Tibial nerve (tissue), 4 donors: Measurements from ENCODE around the gene ZKSCAN3. TPM values are rescaled to one million over a fixed set of nuclear protein-coding genes. Genes with fewer than 3 reads are reported as not detected.
A peak's percentile ranks its signal among the peaks of the same experiment; 100 is the strongest.

Experiments
- DNase-seq, 2 donors: peaks; one replicate each; pipeline ENCODE4 v3.0.0-alpha.2; 2019; ENCODE audit warnings: low spot score in 2 of 2
- H3K27ac ChIP-seq, 4 donors: fragments of 200-600 bp; sonication (generic) in 3 of 4; one replicate each; pipeline ENCODE4 v1.5.1; 2017 to 2019; ENCODE audit warnings: mild to moderate bottlenecking in 1 of 4
- H3K27me3 ChIP-seq, 2 donors: fragments of 200-600 bp; sonication (generic) in 1 of 2; one replicate each; pipeline versions ENCODE4 v1.5.1 to v1.6.0; 2017 to 2019
- H3K36me3 ChIP-seq, 3 donors: fragments of 200-600 bp; sonication (generic); one replicate each; pipeline ENCODE4 v1.5.1; 2018 to 2019
- H3K4me1 ChIP-seq, 4 donors: fragments of 200-600 bp; sonication (generic) in 3 of 4; one replicate each; pipeline ENCODE4 v1.5.1; 2017 to 2019
- H3K4me3 ChIP-seq, 4 donors: fragments of 200-600 bp; sonication (generic) in 3 of 4; one replicate each; pipeline ENCODE4 v1.5.1; 2017 to 2019; ENCODE audit warnings: mild to moderate bottlenecking in 1 of 4, moderate library complexity in 1 of 4
- H3K9me3 ChIP-seq, 4 donors: fragments of 200-600 bp; sonication (generic) in 3 of 4; one replicate each; pipeline ENCODE4 v1.5.1; 2017 to 2019
- EP300 ChIP-seq, 2 donors: sonication (generic); formaldehyde crosslinking; IDR thresholded peaks; one replicate each; pipeline ENCODE4 v1.6.1; 2017; ENCODE audit warnings: antibody characterized with exemption in 2 of 2, mild to moderate bottlenecking in 1 of 2
- POLR2A ChIP-seq, 2 donors: fragments of 450-650 bp; IDR thresholded peaks; one replicate each; pipeline ENCODE4 v1.6.1; 2017; ENCODE audit warnings: antibody characterized with exemption in 2 of 2, mild to moderate bottlenecking in 2 of 2, moderate library complexity in 2 of 2
- WGBS, 2 donors: methylation state at CpG; one replicate each; pipeline ENCODE4 v1.1.5; 2018; 5-methylcytosine and 5-hydroxymethylcytosine counted together
- total RNA-seq, 4 donors: library from RNA; depleted of rRNA; stranded (reverse); fragments of >200 nt; gene quantifications; one replicate each; pipeline ENCODE4 v1.1.0, GENCODE V29; 2016
- TF ChIP-seq, protein P1 (sequence below), 5 experiments: fragments of 200-600 bp in 3 of 5; fragments of 450-650 bp in 2 of 5; sonication (generic) in 3 of 5; IDR thresholded peaks; one replicate each; pipeline ENCODE4 v1.5.1; 2016 to 2019; ENCODE audit warnings: antibody characterized with exemption in 5 of 5, mild to moderate bottlenecking in 3 of 5, moderate library complexity in 2 of 5

ZKSCAN3 gene
- total RNA-seq, 4 donors from 2014 or later, result 4.5 to 15.1 (median 7.1) TPM

DNA sequence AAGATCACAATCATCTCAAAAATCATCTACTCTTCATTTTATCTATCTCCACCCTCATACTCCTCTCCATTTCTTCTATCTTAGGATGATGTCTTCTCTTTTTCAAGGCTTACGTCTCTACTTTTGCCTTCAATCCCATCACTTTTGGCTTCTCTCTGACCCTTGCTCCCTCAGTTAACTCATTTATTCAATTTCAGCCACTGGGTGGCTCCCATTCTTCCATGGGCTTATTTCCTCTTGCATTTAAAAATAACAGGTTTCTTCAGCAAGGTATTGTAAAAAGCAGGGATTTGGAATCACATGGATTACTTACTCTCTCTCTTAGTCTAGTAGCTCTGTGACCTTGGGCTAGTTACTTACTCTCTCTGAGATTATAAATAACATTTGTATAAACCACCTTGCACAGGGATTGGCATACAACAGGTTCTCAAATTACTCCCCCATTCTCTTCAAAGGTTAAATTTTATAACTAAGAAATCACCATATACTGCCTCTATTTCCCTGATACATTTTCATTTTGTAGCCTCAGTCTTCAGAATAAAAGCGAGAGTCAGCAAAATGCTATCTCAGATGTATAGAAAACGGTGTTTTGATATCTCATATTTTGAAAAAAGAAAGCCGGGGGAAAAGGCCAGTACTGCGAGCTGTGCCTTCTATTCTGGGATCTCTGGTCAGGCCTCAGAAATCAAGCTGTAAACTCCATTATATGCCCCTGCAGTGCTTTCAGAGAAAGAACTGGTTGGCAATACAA lies 44.3 kb downstream of the ZKSCAN3 start:
- 62 to 82% methylated on average over 5 of the region's 5 CpGs for WGBS, 2 donors
- H3K27me3 ChIP-seq, result no peaks in the 10 kb centered on the region
- TF ChIP-seq, protein P1, sequence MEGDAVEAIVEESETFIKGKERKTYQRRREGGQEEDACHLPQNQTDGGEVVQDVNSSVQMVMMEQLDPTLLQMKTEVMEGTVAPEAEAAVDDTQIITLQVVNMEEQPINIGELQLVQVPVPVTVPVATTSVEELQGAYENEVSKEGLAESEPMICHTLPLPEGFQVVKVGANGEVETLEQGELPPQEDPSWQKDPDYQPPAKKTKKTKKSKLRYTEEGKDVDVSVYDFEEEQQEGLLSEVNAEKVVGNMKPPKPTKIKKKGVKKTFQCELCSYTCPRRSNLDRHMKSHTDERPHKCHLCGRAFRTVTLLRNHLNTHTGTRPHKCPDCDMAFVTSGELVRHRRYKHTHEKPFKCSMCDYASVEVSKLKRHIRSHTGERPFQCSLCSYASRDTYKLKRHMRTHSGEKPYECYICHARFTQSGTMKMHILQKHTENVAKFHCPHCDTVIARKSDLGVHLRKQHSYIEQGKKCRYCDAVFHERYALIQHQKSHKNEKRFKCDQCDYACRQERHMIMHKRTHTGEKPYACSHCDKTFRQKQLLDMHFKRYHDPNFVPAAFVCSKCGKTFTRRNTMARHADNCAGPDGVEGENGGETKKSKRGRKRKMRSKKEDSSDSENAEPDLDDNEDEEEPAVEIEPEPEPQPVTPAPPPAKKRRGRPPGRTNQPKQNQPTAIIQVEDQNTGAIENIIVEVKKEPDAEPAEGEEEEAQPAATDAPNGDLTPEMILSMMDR (IDR thresholded peaks at IDR 0.05), result no peak
- TF ChIP-seq POLR2A (IDR thresholded peaks at IDR 0.05) (no peak), EP300 (IDR thresholded peaks at IDR 0.05) (no peak)
- H3K9me3 ChIP-seq, result peaks cover 0 to 3% (median 0%) of the 10 kb centered on the region in 4 donors
- H3K27ac ChIP-seq, result no peak overlapping the region
- peaks cover 0 to 23% (median 3%) of the 10 kb centered on the region in 4 donors for H3K4me1 ChIP-seq
- H3K4me3 ChIP-seq, result no peak overlapping the region
- H3K36me3 ChIP-seq, result peaks cover 0 to 84% (median 12%) of the 10 kb centered on the region in 3 donors
- DNase-seq, result no peak

- 94 to 96% methylated on average over 4 of the region's 4 CpGs for WGBS, 2 donors
- no peaks in the 10 kb centered on the region for H3K27me3 ChIP-seq
- no peak overlapping the region for H3K4me3 ChIP-seq
- H3K9me3 ChIP-seq, result peaks cover 0 to under 1% (median 0%) of the 10 kb centered on the region in 4 donors
- peaks cover 0 to 30% (median 6%) of the 10 kb centered on the region in 4 donors for H3K4me1 ChIP-seq
- H3K27ac ChIP-seq, result no peak overlapping the region
- H3K36me3 ChIP-seq, result peaks cover 0 to 66% (median 9%) of the 10 kb centered on the region in 3 donors
- TF ChIP-seq, protein P1 (IDR thresholded peaks at IDR 0.05), result no peak
- no peak for TF ChIP-seq POLR2A (IDR thresholded peaks at IDR 0.05)
- no peak for TF ChIP-seq EP300 (IDR thresholded peaks at IDR 0.05)
- no peak for DNase-seq
Measured at GRCh38 chr6:28395918-28396317, 46.2 kb downstream of the ZKSCAN3 start.

GRCh38 chr6:28399350-28400121 lies 49.8 kb downstream of the ZKSCAN3 start, which contains the start of gene ZSCAN12:
ZSCAN12 (minus strand) TSS chr6:28399747; CDS start chr6:28398405, 1,342 bp downstream.
- Histone ChIP-seq H3K4me1 (peaks cover 0 to 30% (median 6%) of the 10 kb centered on the region in 4 donors), H3K27me3 (peaks cover 0 to 3% of the 10 kb centered on the region in 2 donors), H3K9me3 (no peaks in the 10 kb centered on the region), H3K4me3 (peak within 1 kb of the TSS; percentile 49 to 97 (median 78)), H3K27ac (peak within 1 kb of the TSS in 3 of 4 donors; percentile 51 to 71 (median 70)), H3K36me3 (peaks cover 0 to 32% (median 0%) of the 10 kb centered on the region in 3 donors)
- TF ChIP-seq EP300 (IDR thresholded peaks at IDR 0.05), result peak in 1 of 2 donors; percentile 67
- TF ChIP-seq, protein P1 (IDR thresholded peaks at IDR 0.05), result peak; percentile 40 to 63 (median 49)
- no peak for TF ChIP-seq POLR2A (IDR thresholded peaks at IDR 0.05)
- DNase-seq, result peak; percentile 42 to 52
- WGBS, 2 donors, result 1% methylated on average over 26 to 41 of the region's 49 CpGs

- Histone ChIP-seq H3K36me3 (peaks cover 0 to 26% (median 0%) of the 10 kb centered on the region in 3 donors), H3K4me1 (peaks cover 0 to 30% (median 6%) of the 10 kb centered on the region in 4 donors), H3K27me3 (peaks cover 0 to 3% of the 10 kb centered on the region in 2 donors), H3K27ac (peak overlapping the region in 3 of 4 donors; percentile 51 to 71 (median 70)), H3K9me3 (no peaks in the 10 kb centered on the region), H3K4me3 (peak overlapping the region; percentile 49 to 97 (median 78))
- TF ChIP-seq POLR2A (IDR thresholded peaks at IDR 0.05), result no peak
- no peak for TF ChIP-seq EP300 (IDR thresholded peaks at IDR 0.05)
- TF ChIP-seq, protein P1 (IDR thresholded peaks at IDR 0.05), result no peak
- DNase-seq, result no peak
- 20 to 25% methylated on average over 8 of the region's 8 CpGs for WGBS, 2 donors
Measured at GRCh38 chr6:28400122-28400451, 50.3 kb downstream of the ZKSCAN3 start.
